HG02938 (cell line): ENCODE results near the gene SORL1-AS1.

ENCODE experiments used
- ATAC-seq: cut with Tn5 transposase; IDR thresholded peaks from one replicate; pipeline ENCODE4 v1.9.1; 2021; ENCODE audit warnings: mild to moderate bottlenecking, moderate library complexity; ENCODE audit not compliant: unreplicated experiment

Gene SORL1-AS1

DNA sequence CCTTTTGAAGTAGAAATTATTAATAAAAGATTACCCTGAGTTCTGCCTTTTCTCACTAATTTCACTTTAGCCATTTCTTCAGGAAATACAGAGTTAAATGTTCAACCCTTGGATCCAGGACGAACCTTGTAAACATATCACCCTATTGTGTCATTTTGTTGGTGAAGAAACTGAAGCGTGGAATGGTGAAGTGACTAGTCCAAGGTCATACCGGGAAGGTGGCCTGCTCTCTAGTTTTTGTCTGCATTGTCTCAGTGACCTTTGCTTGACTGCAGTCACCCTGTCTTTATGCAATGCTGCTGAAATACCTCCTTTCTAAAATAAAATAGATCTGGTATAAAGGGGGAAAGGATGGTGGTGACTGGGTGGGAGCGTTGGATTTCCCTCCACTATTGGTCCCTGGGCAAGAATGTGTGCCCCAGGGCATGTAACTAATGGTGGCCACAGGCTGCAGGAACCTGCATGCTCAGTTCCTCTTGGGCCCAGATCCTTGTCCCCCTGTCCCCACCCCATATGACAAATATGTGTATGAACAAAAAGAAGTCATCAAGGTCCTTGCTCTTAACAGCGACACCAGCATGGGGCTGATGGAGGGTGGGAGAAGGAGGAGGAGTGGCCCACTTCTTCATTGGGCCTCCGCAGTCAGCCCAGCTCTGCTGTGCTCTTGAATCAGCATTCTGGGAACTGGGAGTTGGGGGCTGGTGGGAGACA lies 977 bp upstream of the SORL1-AS1 start:
- ATAC-seq = no peak

DNA sequence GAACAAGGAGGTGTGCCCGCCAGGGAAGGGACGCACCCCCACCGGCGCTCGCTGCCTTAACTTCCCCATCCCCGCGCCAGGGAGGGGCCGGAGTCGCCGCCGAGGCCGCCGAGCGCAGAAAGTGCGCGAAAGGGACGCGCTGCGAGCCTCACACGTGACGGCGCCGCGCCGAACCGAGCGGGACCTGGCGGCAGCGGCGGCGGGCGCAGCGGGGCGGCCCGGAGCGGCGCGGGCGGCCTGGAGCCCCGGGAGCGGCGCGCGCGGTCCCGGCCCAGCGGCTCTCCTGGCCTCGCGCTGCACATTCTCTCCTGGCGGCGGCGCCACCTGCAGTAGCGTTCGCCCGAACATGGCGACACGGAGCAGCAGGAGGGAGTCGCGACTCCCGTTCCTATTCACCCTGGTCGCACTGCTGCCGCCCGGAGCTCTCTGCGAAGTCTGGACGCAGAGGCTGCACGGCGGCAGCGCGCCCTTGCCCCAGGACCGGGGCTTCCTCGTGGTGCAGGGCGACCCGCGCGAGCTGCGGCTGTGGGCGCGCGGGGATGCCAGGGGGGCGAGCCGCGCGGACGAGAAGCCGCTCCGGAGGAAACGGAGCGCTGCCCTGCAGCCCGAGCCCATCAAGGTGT lies 670 bp downstream of the SORL1-AS1 start, which contains the start of gene SORL1:
Gene SORL1, plus strand, starts transcription at position 329 of the 623 bp plus-strand sequence. Its CDS starts 18 bp downstream, at position 347.
- peak; percentile 47 for ATAC-seq

DNA sequence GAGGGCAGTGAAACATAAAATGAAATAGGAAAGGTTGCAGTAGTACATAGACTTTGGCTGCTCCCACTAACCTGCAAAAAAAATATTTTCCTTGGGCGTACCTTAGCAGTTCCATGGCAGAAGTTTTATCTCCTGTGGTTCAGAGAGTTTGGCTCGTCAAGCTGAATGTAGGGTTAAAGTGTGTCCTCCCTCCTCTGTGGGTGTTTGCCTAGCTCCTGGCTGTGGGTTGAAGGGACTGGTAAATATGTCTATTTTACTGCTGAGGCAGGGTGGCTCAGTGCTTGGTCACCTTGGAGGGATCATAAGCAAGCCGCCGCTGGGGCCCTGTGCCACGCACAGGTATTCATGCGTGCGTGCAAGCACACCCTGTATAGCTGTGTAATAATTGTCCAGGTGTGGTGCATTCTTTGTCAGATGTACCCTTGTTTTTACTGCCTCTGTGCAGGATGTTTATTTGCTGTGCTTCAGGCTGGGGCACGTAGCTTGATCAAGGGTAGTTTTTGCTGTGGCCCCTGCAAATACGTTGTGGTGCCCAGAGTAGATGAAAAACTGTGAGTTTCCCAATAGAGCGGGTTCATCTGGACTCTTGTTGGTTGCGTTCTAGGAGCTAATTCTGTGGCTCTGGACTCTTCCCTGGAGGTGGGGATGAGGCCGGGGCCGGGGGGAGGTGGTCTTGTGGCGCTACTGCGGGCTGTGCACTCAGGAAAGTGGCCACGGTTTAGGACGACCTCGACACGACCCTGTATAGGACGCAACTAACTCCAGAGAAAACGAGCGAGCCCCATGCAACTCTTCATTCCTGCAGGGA lies 1.4 kb downstream of the SORL1-AS1 start:
- ATAC-seq = peak; percentile 1

DNA sequence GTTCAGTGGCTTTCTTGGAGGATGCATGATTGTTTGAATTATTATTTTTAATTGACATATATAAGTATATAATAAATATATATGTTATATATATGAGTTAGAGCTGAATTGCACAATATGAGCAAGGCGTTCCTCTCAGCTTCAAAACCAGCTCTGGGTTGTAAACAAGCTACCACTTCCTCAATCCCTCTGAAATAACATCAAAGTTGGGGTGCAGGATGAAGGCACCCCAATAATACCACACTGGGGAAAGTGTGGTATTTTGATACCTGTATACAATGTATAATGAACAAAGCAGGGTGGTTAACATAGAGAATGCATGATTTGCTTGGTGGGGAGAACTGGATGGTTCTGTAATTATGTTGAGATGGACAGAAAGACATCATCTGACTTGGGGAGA lies 2.4 kb downstream of the SORL1-AS1 start:
- ATAC-seq = no peak

DNA sequence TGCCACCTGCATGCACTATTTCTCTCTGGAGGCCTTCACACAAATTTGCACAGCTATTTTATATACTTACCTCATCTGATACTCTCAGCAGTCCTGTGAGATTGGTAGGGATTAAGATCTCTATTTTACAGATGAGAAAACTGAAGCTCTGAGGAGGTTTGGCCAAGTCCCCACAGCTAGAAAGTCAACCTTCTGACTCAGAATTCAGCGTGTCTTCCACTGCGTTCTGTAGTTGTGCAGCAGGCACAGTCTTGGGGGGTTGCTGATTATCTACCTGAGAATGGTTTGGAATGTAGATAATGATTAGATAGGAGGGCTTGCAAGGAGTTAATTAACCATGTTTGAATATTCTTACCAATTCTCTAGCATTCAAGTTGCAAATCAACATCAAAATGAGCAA lies 3.1 kb downstream of the SORL1-AS1 start:
- no peak for ATAC-seq

DNA sequence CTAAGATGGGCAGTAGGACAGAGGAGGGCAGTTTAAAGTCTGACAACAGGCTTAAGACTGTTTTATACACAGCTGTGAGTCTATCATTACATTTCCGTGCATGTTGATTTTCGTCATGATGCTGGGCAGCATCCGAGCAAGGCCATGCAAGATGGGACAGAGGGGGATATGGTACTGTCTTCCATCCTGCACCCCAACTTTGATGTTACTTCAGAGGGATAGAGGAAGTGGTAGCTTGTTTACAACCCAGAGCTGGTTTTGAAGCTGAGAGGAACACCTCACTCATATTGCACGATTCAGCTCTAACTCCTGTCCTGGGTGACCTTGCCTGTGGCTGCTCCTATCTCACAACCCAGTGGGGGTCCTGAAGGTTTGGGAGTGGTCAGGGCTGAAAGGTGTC lies 3.6 kb downstream of the SORL1-AS1 start:
- ATAC-seq = no peak

DNA sequence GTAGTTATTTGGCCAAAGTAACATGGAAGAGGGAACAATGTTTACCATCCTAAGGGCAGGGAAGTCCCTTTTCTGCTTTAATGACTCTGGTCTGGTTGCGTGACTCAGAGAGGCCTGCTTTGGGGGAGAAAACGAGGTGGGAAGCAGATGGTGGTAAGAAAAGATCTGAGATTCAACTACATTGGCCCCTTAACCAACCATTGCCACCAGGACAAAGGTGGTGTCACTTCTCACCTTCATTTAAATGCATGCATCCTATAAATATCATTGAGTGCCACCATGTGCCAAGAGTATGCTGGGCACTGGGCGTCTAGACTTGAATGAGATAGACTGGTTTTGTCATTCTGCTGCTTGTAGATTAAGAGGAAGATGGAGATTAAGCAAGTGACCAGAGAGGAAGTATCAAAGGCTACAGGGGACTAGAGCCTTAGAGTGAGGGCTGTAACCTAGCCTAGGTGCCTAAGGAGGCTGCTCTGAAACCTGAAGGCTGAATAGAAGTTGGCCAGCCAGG lies 4.3 kb downstream of the SORL1-AS1 start:
- ATAC-seq = no peak

DNA sequence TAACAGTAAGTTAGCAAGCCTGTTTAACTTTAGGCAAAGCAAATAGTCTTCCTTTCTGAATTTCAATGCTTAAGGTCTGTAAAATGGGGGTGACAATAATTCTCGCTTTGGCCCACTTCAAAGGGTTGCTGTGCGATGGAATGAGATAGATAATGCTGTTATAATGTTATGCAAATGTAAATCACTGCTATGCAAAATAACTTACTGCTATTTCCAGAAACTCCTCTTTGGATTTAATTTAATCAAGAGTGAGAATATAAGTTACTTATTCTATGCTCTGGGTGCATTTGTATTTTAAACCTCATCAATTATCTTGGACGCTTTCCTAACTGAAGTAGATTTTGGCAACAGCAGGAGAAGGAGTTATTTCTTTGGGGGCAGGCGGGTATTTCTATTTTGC lies 4.8 kb downstream of the SORL1-AS1 start:
- no peak for ATAC-seq

DNA sequence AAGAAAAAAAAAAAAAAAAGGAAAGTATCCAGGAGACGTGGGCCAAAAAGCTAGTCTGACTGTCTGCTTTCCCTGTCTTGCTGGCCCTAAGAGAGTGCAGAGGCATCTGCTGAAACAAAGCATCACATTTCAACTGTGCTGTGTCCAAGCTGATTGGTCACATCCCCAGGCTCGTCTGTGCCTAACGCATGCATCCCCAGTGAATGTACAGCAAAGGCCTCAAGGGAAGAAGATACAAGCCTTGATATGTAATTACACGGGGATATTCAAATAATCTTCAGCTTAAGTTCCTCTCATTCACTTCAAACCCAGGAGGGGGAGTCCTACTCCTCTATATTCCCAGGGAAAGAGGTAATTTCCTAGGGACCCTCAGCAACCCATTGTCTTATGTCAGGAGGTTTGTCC lies 6.0 kb downstream of the SORL1-AS1 start:
- ATAC-seq = no peak

DNA sequence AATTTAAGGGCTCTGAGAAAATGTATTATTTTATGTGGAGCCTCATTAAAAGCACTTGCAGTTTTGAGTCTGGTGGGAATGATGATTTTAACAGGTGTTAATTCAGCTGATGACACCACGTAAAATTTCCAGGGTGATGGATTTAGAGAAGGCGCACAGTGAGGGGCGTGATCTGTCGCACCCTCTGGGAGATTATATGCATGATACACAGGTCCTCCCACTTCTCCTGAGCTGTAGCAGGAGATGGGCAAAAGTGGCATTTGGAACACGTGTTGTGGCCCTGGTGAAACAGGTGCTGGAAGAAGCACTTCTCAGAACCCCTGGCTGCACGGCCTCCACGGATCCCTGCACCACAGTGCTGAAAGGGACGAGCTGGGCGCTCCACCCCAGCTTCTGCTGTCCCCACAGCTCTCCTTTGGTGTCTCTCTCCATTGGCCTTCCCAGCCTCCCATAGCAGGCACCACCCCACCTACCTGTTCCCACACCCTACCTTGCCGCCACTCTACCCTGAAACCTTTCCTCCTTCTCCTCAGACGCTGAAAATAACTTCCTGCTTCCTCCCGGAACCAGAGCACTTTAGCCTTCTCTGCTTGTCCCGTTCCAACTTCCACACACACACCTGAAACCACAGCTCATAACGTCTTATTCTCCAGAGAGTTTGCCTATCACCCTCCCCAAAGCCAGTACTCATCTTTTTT lies 7.5 kb downstream of the SORL1-AS1 start:
- peak; percentile 4 for ATAC-seq

DNA sequence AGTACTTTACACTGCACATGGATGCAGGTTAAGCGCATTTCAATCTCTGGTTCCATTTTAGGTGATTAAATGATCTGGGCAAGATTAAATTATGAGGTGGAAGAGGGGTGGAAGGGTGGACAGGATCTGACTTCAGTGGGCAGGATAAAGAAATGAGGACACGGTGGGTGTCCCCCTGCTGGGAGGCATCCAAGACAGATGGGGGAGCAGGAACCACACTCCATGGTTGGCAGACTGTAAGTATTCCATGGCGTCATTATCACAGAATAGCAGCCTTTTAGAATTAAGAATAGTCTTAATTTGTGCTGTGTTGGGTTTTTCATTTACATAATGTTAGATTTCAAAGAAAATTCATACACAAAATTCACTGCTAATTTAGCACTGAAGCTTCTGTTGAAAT lies 8.2 kb downstream of the SORL1-AS1 start:
- ATAC-seq = no peak

DNA sequence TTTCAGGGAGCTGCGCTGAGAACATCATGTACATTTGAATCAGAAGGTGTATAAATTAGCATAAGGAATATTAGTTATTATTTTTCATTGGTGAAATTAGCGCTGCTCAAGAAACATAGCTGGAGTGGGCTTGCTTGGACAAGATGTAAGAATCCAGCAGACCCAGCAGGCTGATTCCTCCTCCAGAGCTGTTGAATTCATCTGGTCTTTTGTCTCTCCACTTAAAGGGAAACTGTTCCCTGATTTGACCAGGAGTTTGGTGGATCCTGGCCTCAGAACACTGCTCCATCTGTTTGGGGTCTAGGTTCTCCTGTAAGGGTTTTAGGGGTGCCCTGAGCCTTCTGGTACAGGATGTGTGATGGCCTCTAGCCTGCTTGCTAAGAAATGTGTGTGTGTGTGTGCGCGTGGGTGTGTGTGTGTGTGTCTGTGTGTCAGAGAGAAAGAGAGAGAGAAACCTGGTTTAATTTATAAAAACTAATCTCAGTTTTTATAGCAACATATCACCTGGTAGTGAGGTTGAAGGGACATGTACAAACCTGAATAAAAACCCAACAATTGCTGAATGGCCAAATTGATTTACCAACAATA lies 9.0 kb downstream of the SORL1-AS1 start:
- no peak for ATAC-seq

DNA sequence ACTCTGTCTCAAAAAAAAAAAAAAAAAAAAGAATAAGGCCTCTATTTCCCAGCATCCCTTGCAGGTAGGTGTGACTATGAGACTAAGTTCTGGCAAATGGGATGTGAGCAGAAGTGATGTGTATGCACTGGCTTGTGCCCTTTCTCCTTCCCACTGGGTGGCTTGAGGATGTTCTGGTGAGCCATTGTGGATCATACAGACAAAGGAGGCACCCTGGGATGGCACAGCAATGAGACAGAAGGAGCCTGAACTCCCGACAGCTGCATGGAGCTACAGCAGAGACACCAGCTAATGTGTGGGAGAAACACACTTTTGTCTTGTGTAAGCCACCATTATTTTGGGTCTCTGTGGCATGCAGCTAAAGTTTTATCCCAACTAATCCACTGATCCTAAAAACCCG lies 11.2 kb downstream of the SORL1-AS1 start:
- ATAC-seq = no peak

DNA sequence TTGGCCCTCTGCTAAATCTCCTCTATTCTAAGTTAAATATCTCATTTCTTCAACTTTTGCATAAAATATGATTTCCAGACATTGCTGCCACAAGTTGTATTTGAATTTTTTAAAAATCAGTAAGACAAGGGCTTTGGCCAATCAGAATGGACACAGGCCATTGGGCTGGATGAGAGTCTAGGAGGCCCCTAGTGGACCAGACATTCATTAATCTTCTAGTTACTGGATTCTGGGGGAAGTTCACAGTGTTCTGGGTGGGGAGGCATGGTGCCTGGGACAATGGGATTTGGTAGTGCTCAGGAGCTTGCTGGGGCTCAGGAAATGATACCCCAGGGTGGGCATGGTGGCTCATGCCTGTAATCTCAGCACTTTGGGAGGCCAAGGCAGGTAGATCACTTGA lies 13.0 kb downstream of the SORL1-AS1 start:
- no peak for ATAC-seq

DNA sequence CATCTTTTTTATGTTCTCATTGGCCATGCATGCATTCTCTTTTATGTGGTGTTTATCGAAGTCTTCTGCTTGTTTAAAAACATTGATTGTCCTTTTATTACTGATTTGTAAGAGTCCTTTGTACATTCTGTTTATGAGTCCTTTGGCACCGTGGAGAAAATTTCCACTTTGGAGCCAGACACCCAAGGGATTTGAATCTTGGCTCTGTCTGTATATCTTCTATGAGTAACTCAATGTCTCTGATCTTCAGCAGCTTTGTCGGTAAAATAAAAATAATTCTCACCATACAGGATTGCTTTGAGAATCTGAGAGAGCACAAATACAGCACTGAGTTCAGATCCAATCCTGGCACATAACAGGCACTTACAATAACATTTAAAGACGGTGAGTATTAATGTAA lies 13.4 kb downstream of the SORL1-AS1 start:
- ATAC-seq = no peak

DNA sequence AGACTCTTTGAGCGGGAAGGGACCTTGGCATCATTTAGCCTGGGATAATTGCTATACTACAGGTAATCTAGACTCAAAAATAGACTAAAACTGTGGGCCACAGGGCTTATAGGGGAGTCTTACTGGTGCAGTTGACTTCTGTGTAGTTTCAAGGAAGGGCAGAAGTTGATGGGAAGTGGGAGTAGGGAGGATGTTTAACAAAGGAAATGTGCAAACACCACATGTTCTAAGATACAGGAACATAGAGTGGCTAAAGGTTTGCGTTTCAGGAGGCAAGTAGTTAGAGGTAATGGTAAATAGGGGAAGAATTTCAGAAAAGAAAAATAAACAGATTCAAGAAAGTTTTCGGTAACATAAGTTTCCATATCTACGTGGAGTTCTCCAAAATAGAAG lies 15.1 kb downstream of the SORL1-AS1 start:
- no peak for ATAC-seq

DNA sequence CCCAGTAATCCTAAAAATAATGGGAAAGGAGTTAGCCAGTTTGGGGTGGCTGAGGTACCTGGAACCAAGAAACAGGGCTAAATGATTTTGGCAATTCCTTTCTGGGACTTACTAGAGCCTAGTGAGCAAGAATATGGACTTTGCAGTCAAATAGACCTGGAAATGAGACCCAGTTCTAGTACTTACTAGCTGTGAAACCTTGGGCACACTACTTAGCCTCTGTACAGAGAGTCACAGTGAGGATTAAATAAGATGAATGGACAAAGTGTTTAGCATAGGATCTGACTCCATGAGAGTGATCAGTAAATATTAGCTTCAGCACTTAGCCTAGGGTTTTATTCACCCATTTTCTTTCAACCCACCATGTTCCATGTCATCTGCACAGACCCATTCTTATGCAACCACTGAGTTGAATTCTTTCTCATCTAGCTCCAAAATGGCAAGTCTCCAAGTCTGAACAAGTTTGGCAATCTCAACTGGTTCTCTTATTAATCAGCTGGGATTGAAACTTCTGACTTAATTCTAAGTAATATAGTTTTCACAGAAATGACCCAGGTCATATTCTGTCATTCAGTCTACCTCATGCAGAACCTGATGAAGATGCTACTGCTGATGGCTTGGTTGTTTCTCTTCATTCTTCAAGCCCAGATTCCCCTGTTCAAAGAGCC lies 15.6 kb downstream of the SORL1-AS1 start:
- ATAC-seq = no peak

DNA sequence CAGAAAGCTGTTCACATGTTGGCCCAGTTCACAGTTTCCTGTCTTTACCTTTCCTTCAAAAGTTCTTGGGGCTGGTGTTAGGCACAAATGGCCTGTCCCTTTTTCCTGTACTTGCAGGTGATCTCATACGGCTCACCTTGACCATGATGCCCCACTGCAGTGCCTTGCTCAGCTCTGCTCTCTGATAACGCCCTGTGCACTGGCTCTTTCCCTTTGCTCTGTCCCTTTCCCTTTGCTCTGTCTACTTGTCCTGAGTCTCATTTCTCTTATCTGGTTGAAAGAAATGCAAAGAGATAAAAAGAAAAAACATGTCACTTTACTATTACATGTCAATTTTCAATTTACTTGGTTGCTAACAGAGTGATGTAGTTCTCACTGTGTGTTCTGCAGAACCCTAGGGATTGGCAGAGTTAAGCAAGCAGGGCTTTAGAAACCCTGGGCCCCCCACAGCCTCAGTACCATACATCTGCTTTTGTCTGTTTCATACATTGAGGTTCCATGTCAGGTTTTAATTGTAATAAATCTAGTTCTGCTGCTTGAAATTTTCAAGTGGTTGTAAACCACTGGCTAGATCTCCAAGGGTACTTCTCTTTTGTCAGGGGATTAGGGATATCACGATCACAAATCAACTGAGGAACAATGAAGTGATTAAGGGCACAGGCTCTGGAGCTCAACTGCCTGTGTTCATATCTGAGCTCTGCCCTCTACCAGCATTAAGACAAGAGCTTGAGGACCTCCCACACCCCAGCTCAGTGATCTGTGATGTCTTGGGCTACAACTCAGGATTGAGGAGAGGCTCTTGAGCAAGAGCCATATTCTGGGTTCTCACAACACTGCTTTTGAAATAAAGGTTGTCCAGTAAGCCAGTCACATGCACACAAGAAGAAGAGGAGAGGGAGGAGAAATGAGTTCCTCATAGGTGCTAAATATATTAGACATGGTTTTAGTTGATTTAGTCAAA lies 16.9 kb downstream of the SORL1-AS1 start:
- ATAC-seq = no peak

DNA sequence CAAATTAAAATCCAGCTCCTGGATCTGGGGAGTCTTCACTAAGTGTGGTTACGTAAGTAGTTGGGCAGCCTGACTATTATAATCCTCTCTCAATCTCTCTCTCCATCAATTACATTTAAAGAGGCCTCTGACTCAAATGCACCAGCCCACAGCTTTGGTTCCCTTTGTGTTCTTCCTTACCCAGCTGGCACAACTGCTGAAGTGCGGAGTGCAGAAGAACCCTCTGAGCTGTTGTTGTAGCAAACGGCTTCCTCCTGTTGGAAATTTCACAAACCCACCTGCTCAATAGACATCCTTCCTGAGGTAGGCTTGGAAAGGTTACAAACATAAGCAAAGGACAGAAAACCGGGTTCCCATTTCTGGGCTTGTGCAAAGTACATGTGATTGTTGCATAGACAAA lies 17.6 kb downstream of the SORL1-AS1 start:
- ATAC-seq = no peak
